Fibroblast of skin of left biceps (primary cell): ENCODE results near the gene USP12.
"Not testable (repeated sequence)": the region's sequence is repeated elsewhere in the genome, so short reads cannot be mapped to it uniquely, and the experiment has no call there.

Experiments used
- DNase-seq, 2 experiments: peaks; one replicate each; pipeline ENCODE4 v3.0.0-alpha.2; 2013; ENCODE audit warnings: low read depth in 2 of 2

Gene USP12, protein sequence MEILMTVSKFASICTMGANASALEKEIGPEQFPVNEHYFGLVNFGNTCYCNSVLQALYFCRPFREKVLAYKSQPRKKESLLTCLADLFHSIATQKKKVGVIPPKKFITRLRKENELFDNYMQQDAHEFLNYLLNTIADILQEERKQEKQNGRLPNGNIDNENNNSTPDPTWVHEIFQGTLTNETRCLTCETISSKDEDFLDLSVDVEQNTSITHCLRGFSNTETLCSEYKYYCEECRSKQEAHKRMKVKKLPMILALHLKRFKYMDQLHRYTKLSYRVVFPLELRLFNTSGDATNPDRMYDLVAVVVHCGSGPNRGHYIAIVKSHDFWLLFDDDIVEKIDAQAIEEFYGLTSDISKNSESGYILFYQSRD

DNA sequence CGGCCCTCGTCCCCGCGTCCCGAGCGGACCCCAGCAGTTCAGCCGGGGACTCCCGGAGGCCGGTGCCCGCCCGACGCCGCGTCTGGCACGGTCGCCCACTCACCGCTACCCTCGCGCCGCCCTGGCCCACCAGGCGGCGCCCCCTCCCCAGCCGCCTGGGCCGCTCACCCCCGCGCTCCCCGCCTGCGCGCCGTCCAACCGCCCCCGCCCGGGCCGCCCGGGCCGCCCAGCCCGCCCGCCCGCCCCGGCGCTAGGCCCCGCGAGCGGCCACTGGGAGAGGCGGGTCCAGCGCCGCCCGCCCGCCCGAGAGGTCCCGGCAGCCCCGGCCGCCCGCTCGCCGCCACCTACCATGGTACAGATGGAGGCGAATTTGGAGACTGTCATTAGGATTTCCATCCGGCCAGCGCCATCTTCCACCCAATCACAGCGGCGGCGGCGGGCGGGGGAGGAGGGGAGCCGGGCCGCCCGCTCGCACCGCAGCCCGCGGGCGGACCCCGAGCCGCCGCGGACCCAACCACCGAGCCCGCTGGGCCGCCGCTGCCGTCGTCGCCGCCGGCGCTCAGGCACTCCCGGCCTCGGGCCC is at the start of gene USP12:
Gene USP12 (minus strand): TSS at position 568 of the 583 bp plus-strand sequence. CDS start 172 bp downstream, at position 396.
- DNase-seq, result no peak

DNA sequence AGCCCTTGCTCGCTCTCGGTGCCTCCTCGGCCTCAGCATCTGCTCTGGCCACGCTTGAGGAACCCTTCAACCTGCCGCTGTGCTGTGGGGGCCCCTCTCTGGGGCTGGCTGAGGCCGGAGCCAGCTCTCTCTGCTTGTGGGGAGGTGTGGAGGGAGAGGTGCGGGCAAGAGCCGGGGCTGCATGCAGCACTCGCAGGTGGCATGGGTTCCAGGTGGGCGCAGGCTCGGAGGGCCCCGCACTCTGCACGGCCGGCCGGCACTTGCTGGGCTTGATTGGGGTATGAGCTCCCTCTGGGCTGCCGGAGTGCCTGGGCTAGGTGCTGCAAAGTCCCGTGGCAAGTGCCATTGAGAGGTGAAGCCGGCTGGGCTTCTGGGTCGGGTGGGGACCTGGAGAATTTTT is 48.0 kb upstream of the USP12 start:
- DNase-seq, result no peak

DNA sequence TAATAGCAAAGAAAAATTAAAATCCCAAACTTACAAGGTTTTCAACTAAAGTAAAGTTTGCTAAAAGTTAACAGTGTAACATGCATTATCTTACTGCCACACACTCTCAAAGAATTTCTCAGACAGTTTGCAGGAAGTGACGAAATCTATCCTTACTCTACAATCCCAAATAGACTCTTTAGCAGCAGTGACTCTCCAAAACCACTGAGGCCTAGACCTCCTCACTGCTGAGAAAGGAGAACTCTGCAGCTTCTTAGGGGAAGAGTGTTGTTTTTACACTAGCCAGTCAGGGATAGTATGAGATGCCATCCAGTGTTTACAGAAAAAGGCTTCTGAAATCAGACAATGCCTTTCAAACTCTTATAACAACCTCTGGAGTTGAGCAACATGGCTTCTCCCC is 47.2 kb upstream of the USP12 start:
- not testable (repeated sequence) for DNase-seq

DNA sequence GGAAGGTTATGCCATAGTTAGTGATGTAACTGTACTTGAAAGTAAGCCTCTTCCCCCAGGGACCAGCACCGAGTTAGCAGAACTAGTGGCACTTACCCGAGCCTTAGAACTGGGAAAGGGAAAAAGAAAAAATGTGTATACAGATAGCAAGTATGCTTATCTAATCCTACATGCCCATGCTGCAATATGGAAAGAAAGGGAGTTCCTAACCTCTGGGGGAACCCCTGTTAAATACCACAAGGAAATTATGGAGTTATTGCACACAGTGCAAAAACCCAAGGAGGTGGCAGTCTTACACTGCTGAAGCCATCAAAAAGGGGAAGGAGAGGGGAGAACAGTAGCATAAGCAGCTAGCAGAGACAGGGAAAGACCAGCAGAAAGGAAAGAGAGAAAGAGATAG is 46.2 kb upstream of the USP12 start:
- not testable (repeated sequence) for DNase-seq

DNA sequence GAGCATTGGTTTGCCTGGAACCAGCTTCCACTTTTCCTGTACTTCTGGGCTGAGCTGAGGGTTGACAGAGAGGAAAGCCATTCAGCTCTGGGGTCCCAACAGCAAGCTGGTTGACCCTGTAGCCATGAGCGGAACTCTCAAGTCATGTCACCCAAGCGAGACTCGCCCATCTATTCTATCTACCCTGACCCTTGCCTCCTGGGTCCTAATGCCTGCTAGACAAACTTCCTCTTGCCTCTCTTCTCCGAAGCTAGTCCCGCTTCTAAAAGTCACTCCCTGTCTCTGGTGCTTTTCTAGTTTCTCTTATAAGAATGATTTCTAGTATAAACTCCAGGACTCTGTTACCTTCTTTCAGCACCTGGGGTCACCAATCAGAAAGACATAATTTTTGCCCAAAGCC is 41.8 kb upstream of the USP12 start:
- not testable (repeated sequence) for DNase-seq

DNA sequence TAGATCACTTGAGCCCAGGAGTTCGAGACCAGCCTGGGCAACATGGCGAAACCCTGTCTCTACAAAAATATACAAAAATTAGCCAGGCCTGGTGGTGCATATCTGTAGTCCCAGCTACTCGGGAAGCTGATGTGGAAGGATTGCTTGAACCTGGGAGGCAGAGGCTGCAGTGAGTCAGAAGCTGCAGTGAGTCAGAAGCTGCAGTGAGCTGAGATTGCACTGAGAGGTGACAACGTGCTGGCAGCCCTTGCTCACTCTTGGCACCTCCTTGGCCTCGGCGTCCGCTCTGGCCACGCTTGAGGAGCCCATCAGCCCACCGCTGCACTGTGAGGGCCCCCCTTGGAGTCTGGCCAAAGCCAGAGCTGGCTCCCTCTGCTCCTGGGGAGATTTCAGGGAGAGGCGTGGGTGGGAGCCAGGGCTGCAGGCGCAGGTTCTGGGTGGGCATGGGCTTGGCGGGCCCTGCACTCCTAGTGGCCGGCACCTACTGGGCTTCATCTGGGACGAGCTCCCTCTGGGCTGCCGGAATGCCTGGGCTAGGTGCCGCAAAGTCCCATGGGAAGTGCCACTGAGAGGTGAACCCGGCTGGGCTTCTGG is 40.3 kb upstream of the USP12 start:
- DNase-seq, result no peak

DNA sequence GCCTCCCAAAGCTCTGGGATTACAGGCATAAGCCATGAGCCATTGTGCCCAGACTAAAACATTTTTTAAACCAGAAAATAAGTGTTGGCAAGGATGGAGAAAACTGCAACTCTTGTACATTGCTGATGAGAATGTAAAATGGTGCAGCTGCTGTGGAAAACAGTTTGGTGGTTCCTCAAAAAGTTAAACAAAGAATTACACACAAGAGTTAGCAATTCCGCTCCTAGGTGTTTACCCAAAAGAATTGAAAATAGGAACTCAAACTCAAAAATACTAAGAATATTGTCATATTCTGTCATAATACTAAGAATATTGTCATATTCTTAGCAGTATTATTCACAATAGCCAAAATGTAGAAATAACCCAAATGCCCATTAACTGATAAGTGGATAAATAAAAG is 39.7 kb upstream of the USP12 start:
- no peak for DNase-seq

DNA sequence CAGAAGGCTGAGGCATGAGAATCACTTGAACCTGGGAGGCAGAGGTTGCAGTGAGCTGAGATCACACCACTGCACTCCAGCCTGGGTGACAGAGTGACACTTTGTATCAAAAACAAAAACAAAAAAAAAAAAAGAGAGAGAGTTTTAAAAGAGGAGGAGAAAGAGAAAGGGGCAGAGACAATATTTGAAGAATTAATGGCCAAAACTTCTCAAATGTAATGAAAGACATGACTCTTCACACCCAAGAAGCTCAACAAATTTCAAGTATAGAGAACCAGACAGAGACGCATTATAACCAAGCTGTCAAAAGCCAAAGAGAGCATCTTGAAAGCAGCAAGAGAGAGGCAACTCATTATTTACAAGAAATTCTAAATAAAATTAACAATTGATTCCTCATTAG is 36.9 kb upstream of the USP12 start:
- no peak for DNase-seq

DNA sequence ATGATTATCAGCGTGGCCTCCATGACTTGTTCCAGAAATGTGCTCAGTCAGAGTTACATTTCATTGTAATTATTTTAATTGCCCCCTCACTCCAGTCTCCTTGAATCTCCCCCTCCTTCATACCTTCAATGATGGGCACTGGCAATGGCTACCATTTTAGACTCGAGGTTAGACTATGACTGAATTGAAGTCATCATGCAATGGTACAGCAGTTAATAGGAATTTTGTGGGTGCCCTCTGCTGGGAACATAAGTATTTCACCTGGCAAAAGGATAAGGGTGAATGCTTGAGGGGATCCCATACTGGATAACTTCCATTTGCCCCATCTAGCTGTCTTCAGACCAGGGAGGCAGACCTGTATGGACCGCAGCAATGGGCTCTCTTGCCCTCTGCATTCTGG is 32.2 kb upstream of the USP12 start:
- no peak for DNase-seq

DNA sequence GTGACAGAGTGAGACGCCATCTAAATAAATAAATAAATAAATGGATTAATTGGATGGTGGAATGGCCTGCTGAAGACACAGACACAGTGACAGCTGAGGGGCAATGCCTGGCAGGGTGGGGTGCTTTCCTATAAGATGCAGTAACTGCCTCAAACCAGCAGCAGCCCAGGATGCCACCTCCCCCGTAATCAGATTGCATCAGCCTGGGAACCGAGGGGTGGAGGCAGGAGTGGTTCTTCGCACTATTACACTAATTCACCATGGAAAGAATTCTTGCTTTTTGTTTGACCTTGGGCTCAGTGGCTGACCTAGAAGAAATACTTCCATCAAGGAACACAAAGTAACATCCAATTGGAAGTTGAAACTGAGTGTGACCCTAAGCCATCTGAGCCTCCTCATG is 31.6 kb upstream of the USP12 start:
- no peak for DNase-seq

DNA sequence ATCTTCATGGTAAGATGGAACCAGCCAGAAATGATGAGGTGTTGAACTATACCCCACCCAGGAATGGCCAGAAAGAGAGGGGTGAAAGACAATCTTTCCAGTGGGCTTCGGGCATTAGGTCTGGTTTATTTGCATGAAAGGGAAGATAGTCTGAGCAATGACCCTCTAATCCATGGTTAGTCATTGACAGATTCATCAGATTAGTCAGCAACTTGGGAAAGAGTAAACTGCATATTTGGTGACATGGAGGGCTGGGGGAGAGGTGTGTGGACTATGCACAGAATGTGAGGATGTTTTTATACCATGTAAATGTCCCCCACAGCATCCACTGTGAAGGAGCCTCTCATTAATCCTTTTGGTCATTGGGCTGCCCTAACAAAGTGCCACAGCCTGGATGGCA is 30.1 kb upstream of the USP12 start:
- no peak for DNase-seq

DNA sequence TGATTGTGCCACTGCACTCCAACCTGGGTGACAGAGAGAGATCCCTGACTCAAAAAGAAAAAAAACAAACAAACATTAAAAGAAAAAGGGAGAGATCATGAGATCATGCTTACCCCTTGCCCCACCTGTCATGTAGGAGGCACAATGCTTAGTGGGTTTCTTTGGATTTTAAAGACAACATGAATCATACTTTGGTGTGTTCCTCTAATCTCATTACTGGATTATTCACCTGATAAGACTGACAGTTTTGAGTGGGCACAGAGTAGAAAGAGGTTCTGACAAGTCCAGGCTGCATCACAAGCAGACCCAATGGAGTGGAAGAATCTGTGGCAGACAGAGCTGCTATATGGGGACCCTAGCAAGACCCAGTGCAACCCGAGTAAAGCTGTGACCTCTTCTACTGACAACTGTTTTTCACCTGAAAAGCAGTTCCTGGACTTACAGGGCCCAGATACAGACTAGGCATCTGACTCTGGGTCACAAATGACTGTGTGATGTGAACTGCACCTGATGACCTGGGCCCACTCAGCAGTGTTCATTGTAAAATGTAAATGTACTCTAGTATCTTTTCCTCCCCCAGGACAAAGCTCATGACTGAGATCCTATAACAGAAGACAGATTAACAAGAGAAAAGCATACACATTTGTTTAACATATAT is 28.9 kb upstream of the USP12 start:
- DNase-seq, result no peak

DNA sequence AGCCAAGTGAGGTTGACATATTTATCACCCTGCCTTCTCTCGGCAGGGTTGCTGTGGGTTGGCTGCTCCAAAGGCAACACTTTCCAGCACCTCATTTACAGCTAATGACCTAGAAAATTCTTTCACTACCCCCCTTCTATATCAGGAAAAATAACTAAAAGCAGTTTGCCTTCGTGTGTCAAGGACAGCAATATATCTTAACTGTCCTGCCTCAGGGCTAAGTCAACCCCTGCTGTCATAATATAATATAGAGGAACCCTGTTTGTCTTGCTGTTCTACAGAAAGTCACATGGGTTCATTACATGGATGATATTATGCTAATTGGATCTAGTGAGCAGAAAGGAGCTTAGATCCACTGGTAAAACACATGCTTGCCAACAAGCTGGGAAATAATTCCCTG is 28.1 kb upstream of the USP12 start:
- DNase-seq, result no peak

DNA sequence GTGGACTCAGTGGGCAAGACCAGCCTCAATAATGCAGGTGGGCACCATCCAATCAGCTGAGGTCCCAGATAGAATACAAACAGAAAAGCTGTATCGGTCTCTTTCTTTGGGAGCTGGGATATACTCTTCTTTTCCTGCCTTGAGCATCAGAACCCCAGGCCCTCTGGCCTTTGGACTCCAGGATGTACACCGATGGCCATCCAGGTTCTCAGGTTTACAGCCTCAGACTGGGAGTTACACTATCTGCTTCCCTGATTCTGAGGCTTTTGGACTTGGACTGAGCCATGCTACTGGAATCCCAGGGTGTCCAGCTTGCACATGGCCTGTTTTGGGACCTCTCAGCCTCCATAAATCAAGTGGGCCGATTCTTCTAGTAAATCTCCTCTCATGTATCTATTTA is 27.6 kb upstream of the USP12 start:
- no peak for DNase-seq

DNA sequence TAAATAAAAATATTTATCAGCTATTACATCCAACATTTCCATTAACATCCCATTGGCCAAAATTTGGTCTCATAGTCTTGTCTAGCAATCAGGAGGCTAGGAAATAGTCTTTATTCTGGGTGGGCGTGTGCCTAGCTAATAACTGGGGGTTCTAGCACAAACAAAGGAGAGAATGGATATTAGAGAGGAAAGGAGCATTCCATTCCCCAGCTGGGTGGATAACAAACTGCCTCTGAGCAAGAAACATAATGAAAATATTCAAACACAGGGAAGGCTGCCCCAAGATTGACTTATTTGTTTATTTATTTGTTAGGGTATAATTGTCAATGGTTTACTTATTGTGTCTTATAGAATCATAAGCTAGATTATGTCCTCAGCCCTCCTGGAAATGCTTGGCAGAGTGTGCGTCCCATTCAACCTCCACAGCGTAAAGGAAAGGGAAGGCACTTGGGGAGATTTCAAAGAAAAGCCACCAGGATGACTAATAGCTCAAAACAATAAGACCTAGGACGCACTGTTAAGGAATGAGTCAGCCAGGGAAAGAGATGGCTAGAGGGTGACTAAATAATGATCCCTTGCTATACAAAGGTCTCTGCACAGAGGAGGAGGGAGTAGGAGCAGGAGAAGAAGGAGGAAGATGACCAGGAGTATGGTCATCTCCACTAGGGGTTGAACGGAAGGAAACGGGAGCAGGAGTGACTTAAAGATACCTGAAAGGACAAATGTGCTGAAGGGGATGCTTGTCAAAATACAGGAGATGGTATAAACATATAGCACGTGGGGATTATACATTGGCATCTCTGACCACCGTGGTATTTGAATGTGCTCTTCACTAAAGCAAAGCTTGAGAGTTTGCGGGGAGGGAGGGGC is 23.5 kb upstream of the USP12 start:
- peak in 1 of 2 experiments; percentile 35 for DNase-seq

DNA sequence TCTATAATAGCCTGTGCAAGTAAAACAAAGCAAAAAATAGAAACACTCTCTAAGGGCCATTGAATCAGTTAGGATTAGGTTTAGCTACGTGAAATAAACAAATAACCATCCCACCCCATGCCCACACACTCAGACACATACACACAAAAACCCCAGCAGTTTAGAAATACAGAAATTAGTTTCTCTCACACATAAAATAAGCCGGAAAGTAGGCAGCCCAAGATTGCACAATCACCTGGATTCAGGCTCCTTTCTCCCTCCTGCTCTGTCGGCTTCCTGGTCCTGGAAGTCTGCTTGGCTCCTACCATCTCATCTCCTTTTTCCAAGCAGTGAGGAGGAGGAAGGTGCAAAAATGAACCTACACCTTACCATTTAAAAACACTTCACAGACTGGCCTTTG is 22.6 kb upstream of the USP12 start:
- no peak for DNase-seq

DNA sequence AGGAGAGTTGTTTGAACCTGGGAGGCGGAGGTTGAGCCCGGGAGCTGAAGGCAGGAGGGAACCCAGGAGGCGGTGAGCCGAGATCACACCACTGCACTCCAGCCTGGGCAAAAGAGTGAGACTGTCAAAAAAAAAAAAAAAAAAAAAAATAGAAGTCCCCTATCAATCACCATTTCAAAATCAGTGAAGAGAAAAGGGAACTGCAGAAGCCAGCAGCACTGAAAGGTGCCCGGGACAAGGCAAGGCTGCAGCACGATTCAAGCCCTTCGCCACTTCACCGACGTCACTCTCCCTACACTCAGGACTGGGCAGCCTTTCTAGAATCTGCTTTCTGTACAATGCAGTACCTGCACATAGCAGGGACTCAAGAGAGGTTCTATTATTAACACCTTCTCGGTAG is 21.9 kb upstream of the USP12 start:
- no peak for DNase-seq

DNA sequence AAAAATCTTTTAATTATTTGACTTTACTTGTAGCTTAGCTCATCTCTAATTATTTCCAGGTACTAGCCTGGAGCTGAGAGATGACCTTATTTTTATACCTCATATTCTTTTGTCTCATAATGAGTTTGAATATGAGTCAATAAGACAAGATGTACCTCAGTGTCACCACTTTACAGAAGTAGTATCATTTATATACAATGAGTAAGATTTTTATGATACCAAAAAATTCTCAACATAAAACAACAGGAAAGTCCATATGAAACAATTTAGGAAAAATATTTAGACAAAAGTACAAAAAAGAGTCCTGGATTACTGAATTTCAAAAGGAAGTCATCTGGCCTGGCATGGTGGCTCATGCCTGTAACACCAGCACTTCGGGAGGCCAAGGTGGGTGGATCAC is 21.4 kb upstream of the USP12 start:
- DNase-seq, result no peak

DNA sequence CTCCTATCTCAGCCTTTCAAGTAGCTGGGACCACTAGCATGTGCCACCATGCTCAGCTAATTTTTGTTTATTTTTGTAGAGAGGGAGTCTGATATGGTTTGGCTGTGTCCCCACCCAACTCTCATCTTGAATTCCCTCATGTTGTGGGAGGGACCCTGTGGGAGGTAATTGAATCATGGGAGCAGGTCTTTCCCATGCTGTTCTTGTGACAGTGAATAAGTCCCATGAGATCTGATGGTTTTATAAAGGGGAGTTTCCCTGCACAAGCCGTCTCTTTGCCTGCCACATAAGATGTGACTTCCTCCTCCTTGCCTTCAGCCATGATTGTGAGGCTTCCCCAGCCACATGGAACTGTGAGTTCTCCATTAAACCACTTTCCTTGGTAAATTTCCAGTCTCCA is 20.8 kb upstream of the USP12 start:
- not testable (repeated sequence) for DNase-seq

DNA sequence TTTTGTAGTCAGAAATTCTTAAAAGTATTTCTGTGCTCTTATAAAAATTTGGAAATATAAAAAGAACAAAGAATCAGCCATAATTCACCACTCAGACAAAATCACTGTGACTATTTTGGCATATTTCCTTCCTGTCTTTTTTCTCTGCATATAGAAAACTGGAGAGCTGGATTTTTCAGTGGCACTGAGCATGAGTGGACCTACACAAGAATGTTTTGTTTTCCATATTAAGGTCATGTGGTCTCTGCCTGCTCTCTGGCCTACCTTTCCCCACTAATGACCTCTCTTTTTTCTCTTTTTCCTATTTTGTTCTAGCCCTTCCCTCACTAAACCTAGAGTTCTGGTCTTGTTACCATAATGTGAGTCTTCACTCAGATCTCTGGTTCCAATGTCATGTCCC is 17.6 kb upstream of the USP12 start:
- DNase-seq, result no peak

DNA sequence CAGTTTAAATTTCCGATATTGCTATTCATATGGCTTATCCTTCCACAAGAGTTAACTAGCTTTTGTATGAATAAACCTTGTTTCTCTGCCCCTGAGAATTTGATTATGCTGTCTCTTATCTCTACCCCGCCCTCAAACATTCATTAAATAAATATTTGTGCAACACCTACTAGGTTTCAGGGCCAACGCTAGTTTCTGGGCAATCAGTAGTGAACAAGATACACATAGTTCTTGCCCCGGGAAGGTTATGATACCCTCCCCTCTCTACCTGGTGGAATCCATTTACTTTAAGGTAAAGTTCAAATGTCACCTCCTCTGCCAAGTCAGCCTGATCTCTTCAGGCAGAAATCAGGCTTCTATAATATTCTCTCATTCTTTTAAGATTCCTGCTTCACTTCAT is 16.6 kb upstream of the USP12 start:
- no peak for DNase-seq

DNA sequence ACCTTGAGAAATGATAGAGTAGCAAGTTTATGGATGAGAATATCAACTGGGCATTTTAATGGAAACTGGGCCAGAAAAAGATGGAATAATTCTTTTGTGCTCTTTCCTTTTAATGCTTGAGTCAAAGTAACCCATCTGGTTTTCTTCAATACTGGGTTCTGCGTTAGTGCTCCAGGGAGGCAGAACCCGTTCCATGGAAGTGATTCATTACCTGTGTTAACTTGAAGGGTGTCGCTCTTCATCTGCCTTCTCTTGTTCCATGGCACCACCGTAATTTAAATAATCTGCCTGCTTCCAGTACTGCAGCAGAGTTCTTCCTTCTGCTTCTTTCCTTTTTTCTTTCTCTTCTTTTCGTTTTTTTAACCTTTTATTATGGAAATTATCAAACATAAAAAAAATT is 14.7 kb upstream of the USP12 start:
- DNase-seq, result no peak
